ENCODE measurements around the gene RFPL3.

GRCh38 chr22:32325416-32325801 lies 32.3 kb upstream of the RFPL3 start:
- no peak for TF ChIP-seq SUZ12 (IDR thresholded peaks at IDR 0.05; ENCODE audit: extremely low read depth, insufficient read depth, insufficient read length)
- TF ChIP-seq YY1 (IDR thresholded peaks at IDR 0.05; ENCODE audit: insufficient read depth, insufficient read length), result no peak
- TF ChIP-seq ZNF274 (IDR thresholded peaks at IDR 0.05; ENCODE audit: low read depth, low read length), result no peak

Measured in NT2/D1 (cell line).